Jurkat, Clone E6-1 (cell line): ENCODE results near the gene EDIL3.

Experiments
- DNase-seq: peaks from one replicate; pipeline ENCODE4 v3.0.0-alpha.2; 2011; ENCODE audit warnings: low read depth, low spot score
- H3K4me3 ChIP-seq: 2 replicates; pipeline ENCODE4 v1.5.1; 2011; ENCODE audit warnings: mild to moderate bottlenecking, low read length, control low read depth, moderate library complexity

Gene EDIL3

GRCh38 chr5:83895860-83896259, 488.8 kb downstream of the EDIL3 start:
- DNase-seq: no peak
- no peak overlapping the region for H3K4me3 ChIP-seq

- no peak overlapping the region for H3K4me3 ChIP-seq
- no peak for DNase-seq
These were observed 493.4 kb downstream of the EDIL3 start for GRCh38 chr5:83891261-83891660.
